Measurements from ENCODE around the gene REM1. TPM values are rescaled to one million over a fixed set of nuclear protein-coding genes. Genes with fewer than 3 reads are reported as not detected.

The REM1 gene
- total RNA-seq, 2 donors from 2014 or later: 1.3 to 4.9 TPM

DNA sequence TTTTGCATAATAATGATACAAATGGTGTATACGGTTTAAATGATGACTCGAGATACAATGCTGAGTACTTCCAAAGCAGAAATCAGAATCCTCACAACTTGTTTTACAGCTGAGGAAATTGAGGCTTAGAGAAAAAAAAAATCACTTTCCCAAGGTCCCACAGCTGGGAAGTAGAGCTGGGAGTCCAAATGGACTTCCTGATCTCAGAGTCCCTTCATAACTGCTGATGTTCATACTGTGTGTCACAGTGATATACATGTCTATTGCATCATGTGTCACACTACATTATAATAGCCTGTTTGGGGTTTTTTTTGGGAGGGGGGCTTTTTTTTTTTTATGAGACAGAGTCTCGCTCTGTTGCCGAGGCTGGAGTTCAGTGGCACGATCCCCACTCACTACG is 47.6 kb downstream of the REM1 start:
- Histone ChIP-seq H3K4me1 (replicated peaks) (no peaks in the 10 kb centered on the region), H3K4me3 (no peak overlapping the region), H3K27me3 (replicated peaks; ENCODE audit: insufficient read depth) (no peaks in the 10 kb centered on the region), H3K9me3 (no peaks in the 10 kb centered on the region), H3K27ac (no peak overlapping the region), H3K36me3 (no peaks in the 10 kb centered on the region)
- intact Hi-C loops (cut with DNase I): no loop called here
- WGBS: 86% methylated on average over 6 of the region's 6 CpGs
- no peak for DNase-seq (ENCODE audit: low spot score)
- TF ChIP-seq POLR2AphosphoS5 (IDR thresholded peaks at IDR 0.05) (no peak), POLR2A (IDR thresholded peaks at IDR 0.05) (no peak)

DNA sequence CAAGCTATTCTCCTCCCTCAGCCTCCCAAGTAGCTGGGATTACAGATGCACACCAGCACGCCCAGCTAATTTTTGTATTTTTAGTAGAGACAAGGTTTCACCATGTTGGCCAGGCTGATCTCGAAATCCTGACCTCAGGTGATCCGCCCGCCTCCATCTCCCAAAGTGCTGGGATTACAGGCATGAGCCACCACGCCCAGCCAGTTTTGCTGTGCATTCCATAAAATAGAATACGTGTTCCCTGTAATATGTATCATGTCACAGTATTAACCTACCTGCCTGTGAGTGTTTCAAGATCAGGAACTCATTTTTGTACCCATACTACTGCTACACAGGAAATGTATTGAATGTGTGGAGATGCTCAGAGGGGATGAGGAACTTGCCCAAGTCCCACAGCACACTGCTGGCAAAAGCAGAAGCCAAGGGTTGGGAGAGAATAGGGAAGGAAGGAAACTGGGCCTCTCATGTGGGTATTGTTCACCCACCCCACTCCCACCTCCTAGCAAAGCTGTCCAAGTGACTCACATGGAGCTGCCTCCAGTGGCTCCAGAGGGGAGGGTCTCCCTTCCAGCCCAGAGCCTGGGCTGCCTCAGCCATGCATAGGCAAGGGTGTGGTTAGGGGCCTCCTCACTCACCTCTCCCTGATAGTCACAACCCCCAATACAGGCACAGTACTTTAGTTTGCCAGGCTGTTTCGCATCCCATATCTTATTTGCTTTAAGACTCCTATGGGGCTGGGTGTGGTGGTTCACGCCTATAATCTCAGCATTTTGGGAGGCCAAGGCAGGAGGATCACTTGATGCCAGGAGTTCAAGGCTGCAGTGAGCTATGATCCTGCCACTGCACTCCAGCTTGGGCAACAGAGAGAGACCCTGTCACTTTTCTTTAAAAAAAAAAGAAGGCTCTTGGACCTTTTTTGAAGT is 48.5 kb downstream of the REM1 start:
- WGBS: 90% methylated on average over 8 of the region's 8 CpGs
- no peak overlapping the region for H3K4me3 ChIP-seq
- no peaks in the 10 kb centered on the region for H3K4me1 ChIP-seq (replicated peaks)
- H3K27ac ChIP-seq: no peak overlapping the region
- intact Hi-C loops (cut with DNase I): no loop called here
- no peaks in the 10 kb centered on the region for H3K9me3 ChIP-seq
- TF ChIP-seq, protein P1, sequence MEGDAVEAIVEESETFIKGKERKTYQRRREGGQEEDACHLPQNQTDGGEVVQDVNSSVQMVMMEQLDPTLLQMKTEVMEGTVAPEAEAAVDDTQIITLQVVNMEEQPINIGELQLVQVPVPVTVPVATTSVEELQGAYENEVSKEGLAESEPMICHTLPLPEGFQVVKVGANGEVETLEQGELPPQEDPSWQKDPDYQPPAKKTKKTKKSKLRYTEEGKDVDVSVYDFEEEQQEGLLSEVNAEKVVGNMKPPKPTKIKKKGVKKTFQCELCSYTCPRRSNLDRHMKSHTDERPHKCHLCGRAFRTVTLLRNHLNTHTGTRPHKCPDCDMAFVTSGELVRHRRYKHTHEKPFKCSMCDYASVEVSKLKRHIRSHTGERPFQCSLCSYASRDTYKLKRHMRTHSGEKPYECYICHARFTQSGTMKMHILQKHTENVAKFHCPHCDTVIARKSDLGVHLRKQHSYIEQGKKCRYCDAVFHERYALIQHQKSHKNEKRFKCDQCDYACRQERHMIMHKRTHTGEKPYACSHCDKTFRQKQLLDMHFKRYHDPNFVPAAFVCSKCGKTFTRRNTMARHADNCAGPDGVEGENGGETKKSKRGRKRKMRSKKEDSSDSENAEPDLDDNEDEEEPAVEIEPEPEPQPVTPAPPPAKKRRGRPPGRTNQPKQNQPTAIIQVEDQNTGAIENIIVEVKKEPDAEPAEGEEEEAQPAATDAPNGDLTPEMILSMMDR (IDR thresholded peaks at IDR 0.05): no peak
- no peak for TF ChIP-seq POLR2AphosphoS5 (IDR thresholded peaks at IDR 0.05)
- H3K27me3 ChIP-seq (replicated peaks; ENCODE audit: insufficient read depth): no peaks in the 10 kb centered on the region
- no peak for DNase-seq (ENCODE audit: low spot score)
- H3K36me3 ChIP-seq: peaks cover 0 to 4% of the 10 kb centered on the region in 2 donors

DNA sequence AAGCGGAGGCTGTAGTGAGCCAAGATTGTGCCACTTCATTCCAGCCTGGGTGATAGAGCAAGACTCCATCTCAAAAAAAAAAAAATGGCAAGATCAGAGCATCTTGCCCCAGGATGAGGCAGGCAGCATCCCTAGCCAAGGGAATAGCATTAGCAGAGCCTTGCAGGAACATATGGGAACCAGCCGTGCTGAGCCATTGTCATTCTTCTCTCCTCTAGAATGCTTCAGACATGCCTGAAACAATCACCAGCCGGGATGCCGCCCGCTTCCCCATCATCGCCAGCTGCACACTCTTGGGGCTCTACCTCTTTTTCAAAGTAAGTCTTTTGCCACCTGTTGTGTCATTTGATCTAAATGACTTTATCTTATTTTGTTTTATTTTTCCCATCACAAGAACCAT is 52.2 kb downstream of the REM1 start:
- H3K36me3 ChIP-seq: peaks cover 3 to 14% of the 10 kb centered on the region in 2 donors
- no peaks in the 10 kb centered on the region for H3K27me3 ChIP-seq (replicated peaks; ENCODE audit: insufficient read depth)
- no peak overlapping the region for H3K27ac ChIP-seq
- WGBS: 92% methylated on average over 6 of the region's 6 CpGs
- no peaks in the 10 kb centered on the region for H3K9me3 ChIP-seq
- H3K4me3 ChIP-seq: no peak overlapping the region
- TF ChIP-seq, protein P1 (IDR thresholded peaks at IDR 0.05): no peak
- no peak for TF ChIP-seq POLR2AphosphoS5 (IDR thresholded peaks at IDR 0.05)
- TF ChIP-seq POLR2A (IDR thresholded peaks at IDR 0.05): no peak
- no peak for DNase-seq (ENCODE audit: low spot score)
- intact Hi-C loops (cut with DNase I): no loop called here
- H3K4me1 ChIP-seq (replicated peaks): no peaks in the 10 kb centered on the region

Other genes with a start within 250 kb of the REM1 start
- gene DEFB115, start 217.6 kb upstream of the REM1 start, total RNA-seq: not detected
- gene DEFB116, start 166.7 kb upstream of the REM1 start, total RNA-seq: not detected
- gene DEFB118, start 106.7 kb upstream of the REM1 start, total RNA-seq: not detected
- 100 to 1,000 TPM in 1 of 2 donors, not detected in 1; 672 TPM for gene DEFB119, start 84.7 kb upstream of the REM1 start, total RNA-seq
- not detected for gene DEFB121, start 69.1 kb upstream of the REM1 start, total RNA-seq
- 100 to 1,000 TPM in 1 of 2 donors, not detected in 1; 459 TPM for gene DEFB123, start 34.7 kb upstream of the REM1 start, total RNA-seq
- not detected for gene DEFB124, start 161 bp upstream of the REM1 start, total RNA-seq
- gene HM13, start 39.2 kb downstream of the REM1 start, total RNA-seq: 100 to 1,000 TPM in 1 of 2 donors, 10 to 100 TPM in 1; 99.7 to 131 TPM
- 100 to 1,000 TPM; 356 to 514 TPM for gene ID1, start 130.0 kb downstream of the REM1 start, total RNA-seq
- gene COX4I2, start 162.6 kb downstream of the REM1 start, total RNA-seq: 1 to 10 TPM in 1 of 2 donors, under 1 TPM in 1; 0.41 to 3.6 TPM
- gene BCL2L1, start 247.6 kb downstream of the REM1 start, total RNA-seq: 100 to 1,000 TPM; 127 to 155 TPM